ENCODE results near the gene DNAH9.

DNAH9 gene

GRCh38 chr17:11840831-11841230, 242.6 kb downstream of the DNAH9 start:
- DNase-seq (no peak), ATAC-seq (no peak)
- Mint-ChIP-seq H3K27ac (no peak overlapping the region), H3K27me3 (no peaks in the 10 kb centered on the region), H3K36me3 (ENCODE audit: low read depth) (no peaks in the 10 kb centered on the region), H3K9me3 (no peaks in the 10 kb centered on the region), H3K4me1 (no peaks in the 10 kb centered on the region), H3K4me3 (no peak overlapping the region)

GRCh38 chr17:11848330-11848729, 250.1 kb downstream of the DNAH9 start:
- Mint-ChIP-seq H3K4me1 (no peaks in the 10 kb centered on the region), H3K9me3 (peaks cover 21% of the 10 kb centered on the region), H3K27me3 (peaks cover 9% of the 10 kb centered on the region), H3K4me3 (no peak overlapping the region), H3K36me3 (ENCODE audit: low read depth) (peaks cover 2% of the 10 kb centered on the region), H3K27ac (no peak overlapping the region)
- ATAC-seq: no peak
- DNase-seq: no peak

GRCh38 chr17:11852231-11852630, 254.0 kb downstream of the DNAH9 start:
- peaks cover 9% of the 10 kb centered on the region for H3K27me3 Mint-ChIP-seq
- H3K9me3 Mint-ChIP-seq: peaks cover 21% of the 10 kb centered on the region
- ATAC-seq (no peak), DNase-seq (no peak)
- peaks cover 2% of the 10 kb centered on the region for H3K36me3 Mint-ChIP-seq (ENCODE audit: low read depth)
- no peak overlapping the region for H3K4me3 Mint-ChIP-seq
- H3K27ac Mint-ChIP-seq: no peak overlapping the region
- H3K4me1 Mint-ChIP-seq: no peaks in the 10 kb centered on the region

- DNase-seq (no peak), ATAC-seq (no peak)
- H3K4me1 Mint-ChIP-seq: no peaks in the 10 kb centered on the region
- H3K36me3 Mint-ChIP-seq (ENCODE audit: low read depth): peaks cover 2% of the 10 kb centered on the region
- H3K27me3 Mint-ChIP-seq: peaks cover 9% of the 10 kb centered on the region
- no peak overlapping the region for H3K4me3 Mint-ChIP-seq
- no peak overlapping the region for H3K27ac Mint-ChIP-seq
- peaks cover 20% of the 10 kb centered on the region for H3K9me3 Mint-ChIP-seq
Observed at GRCh38 chr17:11852912-11853311, 254.6 kb downstream of the DNAH9 start.

- Mint-ChIP-seq H3K27ac (no peak overlapping the region), H3K9me3 (peaks cover 20% of the 10 kb centered on the region), H3K36me3 (ENCODE audit: low read depth) (peaks cover 2% of the 10 kb centered on the region), H3K4me3 (no peak overlapping the region), H3K4me1 (no peaks in the 10 kb centered on the region), H3K27me3 (peaks cover 9% of the 10 kb centered on the region)
- DNase-seq (no peak), ATAC-seq (no peak)
Observed at GRCh38 chr17:11853321-11854151, 255.3 kb downstream of the DNAH9 start.

GRCh38 chr17:11855306-11855705, 257.0 kb downstream of the DNAH9 start:
- Mint-ChIP-seq H3K36me3 (ENCODE audit: low read depth) (no peaks in the 10 kb centered on the region), H3K4me3 (no peak overlapping the region), H3K27me3 (peaks cover 2% of the 10 kb centered on the region), H3K9me3 (peaks cover 13% of the 10 kb centered on the region), H3K4me1 (no peaks in the 10 kb centered on the region), H3K27ac (no peak overlapping the region)
- no peak for ATAC-seq
- no peak for DNase-seq

GRCh38 chr17:11857006-11857405, 258.7 kb downstream of the DNAH9 start:
- Mint-ChIP-seq H3K27me3 (no peaks in the 10 kb centered on the region), H3K9me3 (peaks cover 10% of the 10 kb centered on the region), H3K27ac (no peak overlapping the region), H3K36me3 (ENCODE audit: low read depth) (no peaks in the 10 kb centered on the region), H3K4me1 (no peaks in the 10 kb centered on the region), H3K4me3 (no peak overlapping the region)
- ATAC-seq: no peak
- DNase-seq: no peak

- H3K27ac Mint-ChIP-seq: no peak overlapping the region
- H3K36me3 Mint-ChIP-seq (ENCODE audit: low read depth): no peaks in the 10 kb centered on the region
- no peaks in the 10 kb centered on the region for H3K4me1 Mint-ChIP-seq
- ATAC-seq (no peak), DNase-seq (no peak)
- H3K27me3 Mint-ChIP-seq: no peaks in the 10 kb centered on the region
- no peak overlapping the region for H3K4me3 Mint-ChIP-seq
- peaks cover 5% of the 10 kb centered on the region for H3K9me3 Mint-ChIP-seq
Observed at GRCh38 chr17:11869680-11870394, 271.6 kb downstream of the DNAH9 start.

- Mint-ChIP-seq H3K36me3 (ENCODE audit: low read depth) (no peaks in the 10 kb centered on the region), H3K4me3 (no peak overlapping the region), H3K27me3 (no peaks in the 10 kb centered on the region), H3K9me3 (peaks cover 5% of the 10 kb centered on the region), H3K4me1 (no peaks in the 10 kb centered on the region), H3K27ac (no peak overlapping the region)
- ATAC-seq (no peak), DNase-seq (peak; percentile 3)
Observed at GRCh38 chr17:11871773-11872172, 273.5 kb downstream of the DNAH9 start.

- H3K4me1 Mint-ChIP-seq: no peaks in the 10 kb centered on the region
- no peak for DNase-seq
- H3K9me3 Mint-ChIP-seq: peaks cover 5% of the 10 kb centered on the region
- no peak overlapping the region for H3K4me3 Mint-ChIP-seq
- no peak overlapping the region for H3K27ac Mint-ChIP-seq
- no peaks in the 10 kb centered on the region for H3K36me3 Mint-ChIP-seq (ENCODE audit: low read depth)
- no peaks in the 10 kb centered on the region for H3K27me3 Mint-ChIP-seq
- no peak for ATAC-seq
Observed at GRCh38 chr17:11874756-11875155, 276.5 kb downstream of the DNAH9 start.

GRCh38 chr17:11880714-11881113, 282.4 kb downstream of the DNAH9 start:
- Mint-ChIP-seq H3K27ac (no peak overlapping the region), H3K36me3 (ENCODE audit: low read depth) (no peaks in the 10 kb centered on the region), H3K27me3 (no peaks in the 10 kb centered on the region), H3K9me3 (no peaks in the 10 kb centered on the region), H3K4me3 (no peak overlapping the region), H3K4me1 (no peaks in the 10 kb centered on the region)
- ATAC-seq (no peak), DNase-seq (no peak)

- no peak overlapping the region for H3K27ac Mint-ChIP-seq
- ATAC-seq (no peak), DNase-seq (no peak)
- no peaks in the 10 kb centered on the region for H3K27me3 Mint-ChIP-seq
- H3K36me3 Mint-ChIP-seq (ENCODE audit: low read depth): no peaks in the 10 kb centered on the region
- no peaks in the 10 kb centered on the region for H3K9me3 Mint-ChIP-seq
- no peak overlapping the region for H3K4me3 Mint-ChIP-seq
- H3K4me1 Mint-ChIP-seq: no peaks in the 10 kb centered on the region
Observed at GRCh38 chr17:11882716-11883115, 284.4 kb downstream of the DNAH9 start.

GRCh38 chr17:11885051-11885450, 286.8 kb downstream of the DNAH9 start:
- Mint-ChIP-seq H3K4me3 (no peak overlapping the region), H3K36me3 (ENCODE audit: low read depth) (no peaks in the 10 kb centered on the region), H3K4me1 (no peaks in the 10 kb centered on the region), H3K27me3 (no peaks in the 10 kb centered on the region), H3K27ac (no peak overlapping the region), H3K9me3 (no peaks in the 10 kb centered on the region)
- ATAC-seq (no peak), DNase-seq (no peak)

GRCh38 chr17:11889266-11889665, 291.0 kb downstream of the DNAH9 start:
- Mint-ChIP-seq H3K9me3 (peaks cover 5% of the 10 kb centered on the region), H3K4me3 (no peak overlapping the region), H3K36me3 (ENCODE audit: low read depth) (no peaks in the 10 kb centered on the region), H3K4me1 (no peaks in the 10 kb centered on the region), H3K27me3 (no peaks in the 10 kb centered on the region), H3K27ac (no peak overlapping the region)
- DNase-seq (no peak), ATAC-seq (no peak)

- no peaks in the 10 kb centered on the region for H3K4me1 Mint-ChIP-seq
- no peak overlapping the region for H3K27ac Mint-ChIP-seq
- DNase-seq (no peak), ATAC-seq (no peak)
- H3K36me3 Mint-ChIP-seq (ENCODE audit: low read depth): no peaks in the 10 kb centered on the region
- no peaks in the 10 kb centered on the region for H3K27me3 Mint-ChIP-seq
- H3K9me3 Mint-ChIP-seq: peaks cover 5% of the 10 kb centered on the region
- H3K4me3 Mint-ChIP-seq: no peak overlapping the region
Observed at GRCh38 chr17:11893862-11894261, 295.6 kb downstream of the DNAH9 start.
